IPS-15b (cell line): ENCODE results near the gene SLC6A9.
A peak's percentile ranks its signal among the peaks of the same experiment; 100 is the strongest.

Experiments
- H3K27me3 ChIP-seq: one replicate; pipeline ENCODE4 v1.6.1; 2013; ENCODE audit warnings: low read length; ENCODE audit not compliant: control insufficient read depth, insufficient read depth
- H3K36me3 ChIP-seq: one replicate; pipeline ENCODE4 v1.6.1; 2013; ENCODE audit warnings: low read length; ENCODE audit not compliant: control insufficient read depth, insufficient read depth
- H3K4me1 ChIP-seq: one replicate; pipeline ENCODE4 v1.6.1; 2013; ENCODE audit warnings: mild to moderate bottlenecking, low read length; ENCODE audit not compliant: control insufficient read depth, insufficient read depth
- H3K4me3 ChIP-seq: one replicate; pipeline ENCODE4 v1.5.1; 2013; ENCODE audit warnings: low read depth, low read length
- H3K9ac ChIP-seq: one replicate; pipeline ENCODE4 v1.6.1; 2013; ENCODE audit warnings: low read depth, mild to moderate bottlenecking, low read length
- H3K9me3 ChIP-seq: one replicate; pipeline ENCODE4 v1.6.1; 2013; ENCODE audit warnings: mild to moderate bottlenecking, low read length; ENCODE audit not compliant: control insufficient read depth, insufficient read depth

SLC6A9 gene

GRCh38 chr1:43995984-43996732 is 35.1 kb downstream of the SLC6A9 start:
- Histone ChIP-seq H3K9me3 (no peaks in the 10 kb centered on the region), H3K27me3 (no peaks in the 10 kb centered on the region), H3K9ac (no peak overlapping the region), H3K4me3 (no peak overlapping the region), H3K36me3 (peaks cover 13% of the 10 kb centered on the region), H3K4me1 (peaks cover 7% of the 10 kb centered on the region)

- Histone ChIP-seq H3K9ac (no peak overlapping the region), H3K4me1 (peaks cover 7% of the 10 kb centered on the region), H3K4me3 (no peak overlapping the region)
Measured at GRCh38 chr1:43994794-43995790, 36.2 kb downstream of the SLC6A9 start.

GRCh38 chr1:43994071-43994470 is 37.2 kb downstream of the SLC6A9 start:
- peaks cover 7% of the 10 kb centered on the region for H3K4me1 ChIP-seq
- no peak overlapping the region for H3K4me3 ChIP-seq
- no peaks in the 10 kb centered on the region for H3K9me3 ChIP-seq
- H3K9ac ChIP-seq = no peak overlapping the region
- no peaks in the 10 kb centered on the region for H3K27me3 ChIP-seq
- peaks cover 7% of the 10 kb centered on the region for H3K36me3 ChIP-seq

More at GRCh38 chr1:43994794-43995790, 36.2 kb downstream of the SLC6A9 start:
- peaks cover 7% of the 10 kb centered on the region for H3K36me3 ChIP-seq
- H3K9me3 ChIP-seq = no peaks in the 10 kb centered on the region
- no peaks in the 10 kb centered on the region for H3K27me3 ChIP-seq

- Histone ChIP-seq H3K9me3 (no peaks in the 10 kb centered on the region), H3K27me3 (no peaks in the 10 kb centered on the region), H3K36me3 (peaks cover 7% of the 10 kb centered on the region), H3K4me1 (peaks cover 7% of the 10 kb centered on the region), H3K4me3 (no peak overlapping the region), H3K9ac (no peak overlapping the region)
Measured at GRCh38 chr1:43993206-43993914, 37.9 kb downstream of the SLC6A9 start.

GRCh38 chr1:43992232-43992995 is 38.8 kb downstream of the SLC6A9 start:
- H3K4me1 ChIP-seq = peaks cover 7% of the 10 kb centered on the region
- H3K9me3 ChIP-seq = no peaks in the 10 kb centered on the region
- H3K9ac ChIP-seq = peak overlapping the region; percentile 73
- H3K27me3 ChIP-seq = no peaks in the 10 kb centered on the region
- H3K36me3 ChIP-seq = peaks cover 4% of the 10 kb centered on the region
- peak overlapping the region; percentile 81 for H3K4me3 ChIP-seq

- Histone ChIP-seq H3K9ac (peak within 1 kb of the TSS; percentile 73), H3K9me3 (no peaks in the 10 kb centered on the region), H3K27me3 (no peaks in the 10 kb centered on the region), H3K36me3 (peaks cover 4% of the 10 kb centered on the region), H3K4me1 (peaks cover 7% of the 10 kb centered on the region), H3K4me3 (peak within 1 kb of the TSS; percentile 81)
Measured at GRCh38 chr1:43991476-43992231, 39.6 kb downstream of the SLC6A9 start, which contains the start of gene CCDC24. CCDC24 (plus strand) TSS chr1:43991599; CDS start chr1:43991879, 280 bp downstream.

- Histone ChIP-seq H3K4me1 (peaks cover 7% of the 10 kb centered on the region), H3K27me3 (no peaks in the 10 kb centered on the region), H3K9ac (peak overlapping the region; percentile 37), H3K9me3 (no peaks in the 10 kb centered on the region), H3K4me3 (peak overlapping the region; percentile 81), H3K36me3 (peaks cover 4% of the 10 kb centered on the region)
Measured at GRCh38 chr1:43991200-43991475, 40.1 kb downstream of the SLC6A9 start.

- H3K36me3 ChIP-seq = peaks cover 2% of the 10 kb centered on the region
- H3K4me1 ChIP-seq = peaks cover 7% of the 10 kb centered on the region
- H3K9ac ChIP-seq = no peak overlapping the region
- H3K4me3 ChIP-seq = peak overlapping the region; percentile 81
- H3K27me3 ChIP-seq = no peaks in the 10 kb centered on the region
- H3K9me3 ChIP-seq = no peaks in the 10 kb centered on the region
Measured at GRCh38 chr1:43990271-43991199, 40.7 kb downstream of the SLC6A9 start.

GRCh38 chr1:43987159-43987902 is 43.9 kb downstream of the SLC6A9 start:
- H3K9me3 ChIP-seq = no peaks in the 10 kb centered on the region
- no peak overlapping the region for H3K9ac ChIP-seq
- H3K4me1 ChIP-seq = no peaks in the 10 kb centered on the region
- H3K36me3 ChIP-seq = peaks cover 9% of the 10 kb centered on the region
- no peak overlapping the region for H3K4me3 ChIP-seq
- H3K27me3 ChIP-seq = no peaks in the 10 kb centered on the region
